Colon (tissue), 2 donors: ENCODE results near the gene HBZ.
"Not testable (repeated sequence)": the region's sequence is repeated elsewhere in the genome, so short reads cannot be mapped to it uniquely, and the experiment has no call there.

Experiments used
- FAIRE-seq: peaks from 2 replicates; lab custom pipeline; 2012; peaks lifted over from hg19 to GRCh38; lab: Jason Lieb, UNC
- donor health status: control.
- donor health status: control.

HBZ gene

DNA sequence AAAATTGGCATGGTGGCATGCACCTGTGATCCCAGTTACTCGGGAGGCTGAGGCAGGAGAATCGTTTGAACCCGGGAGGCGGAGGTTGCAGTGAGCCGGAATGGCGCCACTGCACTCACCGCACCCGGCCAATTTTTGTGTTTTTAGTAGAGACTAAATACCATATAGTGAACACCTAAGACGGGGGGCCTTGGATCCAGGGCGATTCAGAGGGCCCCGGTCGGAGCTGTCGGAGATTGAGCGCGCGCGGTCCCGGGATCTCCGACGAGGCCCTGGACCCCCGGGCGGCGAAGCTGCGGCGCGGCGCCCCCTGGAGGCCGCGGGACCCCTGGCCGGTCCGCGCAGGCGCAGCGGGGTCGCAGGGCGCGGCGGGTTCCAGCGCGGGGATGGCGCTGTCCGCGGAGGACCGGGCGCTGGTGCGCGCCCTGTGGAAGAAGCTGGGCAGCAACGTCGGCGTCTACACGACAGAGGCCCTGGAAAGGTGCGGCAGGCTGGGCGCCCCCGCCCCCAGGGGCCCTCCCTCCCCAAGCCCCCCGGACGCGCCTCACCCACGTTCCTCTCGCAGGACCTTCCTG is 27.7 kb downstream of the HBZ start, which contains the start of gene HBQ1:
HBQ1 (plus strand) TSS at position 359 of the 575 bp plus-strand sequence; CDS start at position 387, 28 bp downstream.
- FAIRE-seq, result no peak

GRCh38 chr16:180681-181564 is 28.5 kb downstream of the HBZ start:
- no peak for FAIRE-seq

DNA sequence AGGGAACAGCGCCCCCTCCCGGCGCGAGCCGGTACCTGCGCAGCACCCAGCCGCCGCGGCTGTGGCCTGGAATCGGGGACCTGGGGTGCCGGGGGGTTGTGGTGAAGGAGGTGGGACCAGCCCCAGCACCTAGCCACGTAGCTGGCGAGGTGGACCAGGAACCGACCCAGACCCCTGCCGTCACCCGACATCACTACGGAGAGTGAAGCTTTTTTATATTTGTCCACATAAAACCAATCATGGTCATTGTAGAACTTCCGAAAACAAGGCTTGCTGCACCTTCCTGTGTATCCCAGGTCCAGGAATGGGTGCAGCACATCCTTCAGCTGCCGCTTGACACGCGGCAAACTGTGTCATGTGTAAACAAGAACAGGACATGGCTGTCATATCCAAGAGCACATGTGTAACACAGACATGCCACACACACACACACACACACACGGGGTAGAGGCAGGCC is 29.1 kb downstream of the HBZ start:
- FAIRE-seq, result no peak

- no peak for FAIRE-seq
Measured at GRCh38 chr16:183005-183404, 30.6 kb downstream of the HBZ start.

DNA sequence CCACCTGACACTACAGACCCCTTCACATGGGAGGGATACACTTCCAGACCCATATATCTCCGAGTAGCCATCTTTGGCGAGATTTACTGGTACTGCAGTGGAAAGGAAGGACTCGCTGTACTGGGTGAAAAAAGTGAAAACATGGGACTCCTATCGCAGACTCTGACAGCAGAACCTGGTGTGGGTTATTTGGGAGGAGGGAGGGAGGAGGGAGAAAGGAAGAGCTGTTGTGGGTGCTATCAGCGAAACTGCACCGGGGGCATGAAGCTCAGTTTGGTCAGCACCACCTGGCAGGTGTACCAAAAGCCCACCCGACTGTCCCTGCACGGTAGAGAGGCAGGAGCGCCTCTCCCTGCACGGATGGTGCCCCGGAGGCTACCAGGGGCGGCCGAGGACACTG is 32.8 kb downstream of the HBZ start:
- no peak for FAIRE-seq

DNA sequence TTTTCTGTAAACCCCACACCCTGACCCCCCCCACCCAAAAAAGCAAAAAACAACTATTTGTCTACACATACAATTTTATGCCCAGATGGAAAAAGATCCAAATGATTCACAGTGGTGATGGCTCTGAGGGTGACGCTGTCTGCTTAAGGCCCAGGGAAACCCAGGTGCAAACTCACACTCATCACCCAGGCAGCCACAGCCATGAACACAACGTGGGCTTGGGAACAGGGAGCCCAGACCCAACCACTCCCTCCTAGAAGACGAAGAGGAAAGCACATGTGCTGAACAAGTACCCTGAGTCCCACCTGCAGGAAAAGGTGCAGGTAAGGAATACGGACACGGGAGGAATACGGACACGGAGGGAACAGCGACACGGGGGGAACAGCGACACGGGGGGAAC is 33.2 kb downstream of the HBZ start:
- no peak for FAIRE-seq

DNA sequence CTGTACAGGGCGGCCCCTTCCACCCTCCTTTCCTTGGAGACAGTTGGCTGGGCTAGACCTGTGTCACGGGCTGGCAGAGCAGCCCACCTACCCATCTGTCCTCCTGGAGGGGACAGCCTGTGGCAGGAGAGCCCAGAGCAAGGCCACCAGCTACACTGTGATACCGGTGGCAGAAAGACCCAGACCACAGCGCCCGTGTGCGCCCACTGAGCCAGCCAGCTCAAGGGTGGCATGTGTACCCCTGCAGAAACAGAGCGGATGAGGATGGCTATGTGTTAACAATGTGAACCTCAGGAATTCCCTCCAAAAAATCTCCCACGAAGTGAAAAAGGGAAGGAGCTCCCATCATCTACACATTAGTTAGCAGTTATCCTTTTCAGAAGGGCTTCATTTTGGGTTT is 34.9 kb downstream of the HBZ start:
- FAIRE-seq, result no peak

GRCh38 chr16:188674-189073 is 36.2 kb downstream of the HBZ start:
- FAIRE-seq, result no peak

DNA sequence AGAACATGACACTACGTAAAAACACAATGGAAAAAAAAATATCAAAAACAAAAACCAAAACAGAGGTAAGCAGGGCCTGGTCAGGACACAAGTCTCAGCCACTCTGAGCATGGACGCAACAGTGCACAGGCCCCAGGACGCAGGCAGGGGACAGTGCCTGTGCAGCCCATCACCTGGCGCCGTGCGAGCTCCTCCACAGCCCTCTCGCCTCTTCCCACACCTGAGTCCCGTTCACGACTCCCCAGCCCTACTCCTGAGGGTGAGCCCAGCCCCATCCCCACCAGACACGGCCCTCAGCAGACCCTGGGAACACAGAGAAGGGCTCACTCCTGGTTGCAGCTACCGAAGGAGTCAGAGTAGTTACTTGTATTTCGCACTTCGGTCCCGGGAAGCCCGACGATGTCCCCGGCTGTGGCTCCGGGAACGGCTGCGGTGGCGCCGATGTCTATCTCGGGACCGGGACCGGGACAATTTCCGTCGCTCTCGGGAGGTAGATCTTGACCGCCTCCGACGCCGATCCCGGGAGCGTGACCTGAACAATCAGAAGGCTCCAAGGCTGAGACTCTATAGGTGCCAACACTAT is 37.3 kb downstream of the HBZ start:
- FAIRE-seq, result no peak

DNA sequence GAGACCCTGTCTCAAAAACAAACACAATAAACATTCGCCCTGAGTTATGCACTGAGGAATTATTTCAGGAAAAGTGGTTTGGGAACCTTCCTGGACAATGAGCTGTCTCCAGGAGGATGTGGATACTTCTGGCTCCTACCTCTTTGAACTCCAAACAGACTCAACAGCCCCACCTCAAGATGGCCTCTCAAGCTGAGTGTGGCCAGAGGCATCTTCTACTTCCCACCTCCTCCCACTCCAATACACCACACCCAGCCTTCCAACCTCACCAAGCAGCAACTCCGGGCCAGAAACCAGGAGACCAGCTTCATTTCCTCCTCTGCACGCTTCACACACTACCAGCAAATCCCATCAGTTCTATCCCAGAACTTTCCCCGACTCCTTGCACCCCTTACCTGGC is 39.4 kb downstream of the HBZ start:
- no peak for FAIRE-seq

- no peak for FAIRE-seq
Measured at GRCh38 chr16:192686-193085, 40.2 kb downstream of the HBZ start.

DNA sequence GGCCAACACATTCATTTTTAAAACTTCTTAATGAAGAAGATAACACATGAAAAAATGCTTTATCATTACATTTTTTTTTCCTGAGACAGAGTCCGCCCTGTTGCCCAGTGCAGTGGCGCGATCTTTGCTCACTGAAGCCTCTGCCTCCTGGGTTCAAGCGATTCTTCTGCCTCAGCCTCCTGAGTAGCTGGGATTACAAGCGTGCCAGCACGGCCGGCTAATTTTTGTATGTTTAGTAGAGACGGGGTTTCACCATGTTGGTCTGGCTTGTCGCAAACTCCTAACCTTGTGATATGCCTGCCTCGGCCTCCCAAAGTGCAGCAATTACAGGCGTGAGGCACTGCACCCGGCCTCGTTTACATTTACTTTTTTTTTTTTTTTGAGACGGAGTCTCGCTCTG is 41.0 kb downstream of the HBZ start:
- FAIRE-seq, result no peak

GRCh38 chr16:194516-194915 is 42.1 kb downstream of the HBZ start:
- no peak for FAIRE-seq

DNA sequence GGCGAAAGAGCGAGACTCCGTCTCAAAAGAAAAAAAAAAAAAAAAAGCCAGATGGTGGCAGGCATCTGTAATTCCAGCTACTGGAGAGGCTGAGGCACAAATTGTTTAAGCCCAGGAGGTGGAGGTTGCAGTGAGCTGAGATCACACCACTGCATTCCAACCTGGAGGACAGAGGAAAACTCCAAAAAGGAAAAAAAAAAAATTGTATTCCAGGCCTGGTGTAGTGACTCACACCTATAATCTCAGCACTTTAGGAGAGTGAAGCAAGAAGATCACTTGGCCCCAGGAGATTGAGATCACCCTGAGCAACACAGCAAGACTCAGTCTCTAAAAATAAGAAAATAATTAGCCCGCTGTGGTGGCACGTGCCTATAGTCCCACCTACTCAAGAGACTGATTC is 47.9 kb downstream of the HBZ start:
- no peak for FAIRE-seq

DNA sequence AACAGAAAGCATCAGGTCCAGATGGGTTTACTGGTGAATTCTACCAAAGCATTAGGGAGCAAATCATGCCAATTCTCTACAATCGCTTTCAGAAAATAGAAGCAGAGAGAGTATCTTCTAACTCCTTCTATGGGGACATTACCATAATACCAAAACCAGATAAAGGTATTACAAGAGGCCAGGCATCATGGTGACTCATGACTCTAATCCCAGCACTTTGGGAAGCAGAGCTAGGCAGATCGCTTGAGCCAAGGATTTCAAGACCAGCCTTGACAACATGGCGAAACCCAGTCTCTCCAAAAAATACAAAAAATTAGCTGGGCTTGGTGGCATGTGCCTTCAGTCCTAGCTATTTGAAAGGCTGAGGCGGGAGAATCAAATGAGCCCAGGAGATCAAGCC is 50.8 kb downstream of the HBZ start:
- no peak for FAIRE-seq

GRCh38 chr16:204046-204445 is 51.6 kb downstream of the HBZ start:
- FAIRE-seq, result not testable (repeated sequence)
